ENCODE data around the gene KPNA3. TPM values are rescaled to one million over a fixed set of nuclear protein-coding genes. Genes with fewer than 3 reads are reported as not detected.

The KPNA3 gene
- total RNA-seq, 1 donor from 2014 or later, result 56.3 TPM

GRCh38 chr13:49814551-49815270 lies 22.2 kb upstream of the KPNA3 start:
- no peaks in the 10 kb centered on the region for H3K27me3 Mint-ChIP-seq
- H3K4me1 Mint-ChIP-seq (ENCODE audit: low read depth), result peaks cover 30% of the 10 kb centered on the region
- no peak overlapping the region for H3K4me3 Mint-ChIP-seq (ENCODE audit: low read depth)
- H3K9me3 Mint-ChIP-seq (ENCODE audit: low read depth), result peaks cover 3% of the 10 kb centered on the region
- H3K27ac Mint-ChIP-seq, result no peak overlapping the region
- DNase-seq (ENCODE audit: low spot score, unreplicated experiment), result no peak
- no peak for TF ChIP-seq CTCF (IDR thresholded peaks at IDR 0.05; ENCODE audit: unreplicated experiment)
- H3K36me3 Mint-ChIP-seq (ENCODE audit: insufficient read depth), result no peaks in the 10 kb centered on the region

- H3K4me3 Mint-ChIP-seq (ENCODE audit: low read depth), result no peak overlapping the region
- no peaks in the 10 kb centered on the region for H3K36me3 Mint-ChIP-seq (ENCODE audit: insufficient read depth)
- TF ChIP-seq CTCF (IDR thresholded peaks at IDR 0.05; ENCODE audit: unreplicated experiment), result no peak
- H3K4me1 Mint-ChIP-seq (ENCODE audit: low read depth), result peaks cover 30% of the 10 kb centered on the region
- no peaks in the 10 kb centered on the region for H3K27me3 Mint-ChIP-seq
- no peak overlapping the region for H3K27ac Mint-ChIP-seq
- no peaks in the 10 kb centered on the region for H3K9me3 Mint-ChIP-seq (ENCODE audit: low read depth)
- no peak for DNase-seq (ENCODE audit: low spot score, unreplicated experiment)
These were observed 20.3 kb upstream of the KPNA3 start for GRCh38 chr13:49812812-49813211.

- no peak overlapping the region for H3K4me3 Mint-ChIP-seq (ENCODE audit: low read depth)
- H3K9me3 Mint-ChIP-seq (ENCODE audit: low read depth), result no peaks in the 10 kb centered on the region
- DNase-seq (ENCODE audit: low spot score, unreplicated experiment), result no peak
- no peaks in the 10 kb centered on the region for H3K36me3 Mint-ChIP-seq (ENCODE audit: insufficient read depth)
- TF ChIP-seq CTCF (IDR thresholded peaks at IDR 0.05; ENCODE audit: unreplicated experiment), result no peak
- peak overlapping the region; percentile 95 for H3K27ac Mint-ChIP-seq
- no peaks in the 10 kb centered on the region for H3K27me3 Mint-ChIP-seq
- peaks cover 35% of the 10 kb centered on the region for H3K4me1 Mint-ChIP-seq (ENCODE audit: low read depth)
These were observed 19.0 kb upstream of the KPNA3 start for GRCh38 chr13:49811527-49811908.

- H3K9me3 Mint-ChIP-seq (ENCODE audit: low read depth), result no peaks in the 10 kb centered on the region
- H3K4me1 Mint-ChIP-seq (ENCODE audit: low read depth), result peaks cover 37% of the 10 kb centered on the region
- no peak for DNase-seq (ENCODE audit: low spot score, unreplicated experiment)
- peak overlapping the region; percentile 95 for H3K27ac Mint-ChIP-seq
- no peaks in the 10 kb centered on the region for H3K36me3 Mint-ChIP-seq (ENCODE audit: insufficient read depth)
- no peaks in the 10 kb centered on the region for H3K27me3 Mint-ChIP-seq
- no peak for TF ChIP-seq CTCF (IDR thresholded peaks at IDR 0.05; ENCODE audit: unreplicated experiment)
- peak overlapping the region; percentile 11 for H3K4me3 Mint-ChIP-seq (ENCODE audit: low read depth)
These were observed 18.4 kb upstream of the KPNA3 start for GRCh38 chr13:49810567-49811526.

- no peaks in the 10 kb centered on the region for H3K36me3 Mint-ChIP-seq (ENCODE audit: insufficient read depth)
- no peak overlapping the region for H3K27ac Mint-ChIP-seq
- H3K27me3 Mint-ChIP-seq, result no peaks in the 10 kb centered on the region
- no peak for DNase-seq (ENCODE audit: low spot score, unreplicated experiment)
- no peak overlapping the region for H3K4me3 Mint-ChIP-seq (ENCODE audit: low read depth)
- no peaks in the 10 kb centered on the region for H3K9me3 Mint-ChIP-seq (ENCODE audit: low read depth)
- H3K4me1 Mint-ChIP-seq (ENCODE audit: low read depth), result peaks cover 24% of the 10 kb centered on the region
- no peak for TF ChIP-seq CTCF (IDR thresholded peaks at IDR 0.05; ENCODE audit: unreplicated experiment)
These were observed 15.2 kb upstream of the KPNA3 start for GRCh38 chr13:49807681-49808080.

All from progenitor cell of endocrine pancreas (in vitro differentiated cells).